Prostate gland (tissue), 2 donors: ENCODE data around the gene CCL15.
"Not testable (repeated sequence)": the region's sequence is repeated elsewhere in the genome, so short reads cannot be mapped to it uniquely, and the experiment has no call there.

Experiments
- POLR2A ChIP-seq: fragments of 450-650 bp; IDR thresholded peaks from one replicate; pipeline ENCODE4 v1.6.1; 2016; ENCODE audit warnings: antibody characterized with exemption, mild to moderate bottlenecking
- TF ChIP-seq, protein P1 (sequence below), 4 experiments: fragments of 200-600 bp in 2 of 4; fragments of 450-650 bp in 2 of 4; sonication (generic) in 2 of 4; IDR thresholded peaks; 1 replicate in 3 of 4; 2 replicates in 1 of 4; pipeline ENCODE4 v1.5.1; 2016 to 2019; ENCODE audit warnings: antibody characterized with exemption in 4 of 4, mild to moderate bottlenecking in 2 of 4, moderate library complexity in 2 of 4

DNA sequence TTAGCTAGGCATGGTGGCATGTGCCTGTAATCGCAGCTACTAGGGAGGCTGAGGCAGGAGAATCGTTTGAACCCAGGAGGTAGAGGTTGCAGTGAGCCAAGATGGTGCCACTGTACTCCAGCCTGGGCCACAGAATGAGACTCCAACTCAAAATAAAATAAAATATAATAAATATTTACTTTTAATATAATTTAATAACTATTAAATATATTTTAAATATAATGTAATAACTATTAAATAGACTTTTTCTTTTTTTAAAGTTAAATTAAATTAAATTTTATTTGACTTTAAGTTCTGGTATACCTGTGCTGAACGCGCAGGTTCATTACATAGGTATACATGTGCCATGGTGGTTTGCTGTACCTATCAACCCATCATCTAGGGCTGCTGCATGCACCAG lies 14.5 kb upstream of the CCL15 start:
- TF ChIP-seq, protein P1, sequence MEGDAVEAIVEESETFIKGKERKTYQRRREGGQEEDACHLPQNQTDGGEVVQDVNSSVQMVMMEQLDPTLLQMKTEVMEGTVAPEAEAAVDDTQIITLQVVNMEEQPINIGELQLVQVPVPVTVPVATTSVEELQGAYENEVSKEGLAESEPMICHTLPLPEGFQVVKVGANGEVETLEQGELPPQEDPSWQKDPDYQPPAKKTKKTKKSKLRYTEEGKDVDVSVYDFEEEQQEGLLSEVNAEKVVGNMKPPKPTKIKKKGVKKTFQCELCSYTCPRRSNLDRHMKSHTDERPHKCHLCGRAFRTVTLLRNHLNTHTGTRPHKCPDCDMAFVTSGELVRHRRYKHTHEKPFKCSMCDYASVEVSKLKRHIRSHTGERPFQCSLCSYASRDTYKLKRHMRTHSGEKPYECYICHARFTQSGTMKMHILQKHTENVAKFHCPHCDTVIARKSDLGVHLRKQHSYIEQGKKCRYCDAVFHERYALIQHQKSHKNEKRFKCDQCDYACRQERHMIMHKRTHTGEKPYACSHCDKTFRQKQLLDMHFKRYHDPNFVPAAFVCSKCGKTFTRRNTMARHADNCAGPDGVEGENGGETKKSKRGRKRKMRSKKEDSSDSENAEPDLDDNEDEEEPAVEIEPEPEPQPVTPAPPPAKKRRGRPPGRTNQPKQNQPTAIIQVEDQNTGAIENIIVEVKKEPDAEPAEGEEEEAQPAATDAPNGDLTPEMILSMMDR (IDR thresholded peaks at IDR 0.05): not testable (repeated sequence)
- not testable (repeated sequence) for TF ChIP-seq POLR2A
